AG10803 (cell line): Measurements from ENCODE around the gene CIART.

ENCODE experiments used
- DNase-seq: peaks from one replicate; pipeline ENCODE4 v3.0.0; 2010; ENCODE audit warnings: low read depth
- H3K4me3 ChIP-seq: 2 replicates; pipeline ENCODE4 v1.5.1; 2011; ENCODE audit warnings: mild to moderate bottlenecking, low read length, control low read depth
- TF ChIP-seq, protein P1 (sequence below): conservative IDR thresholded peaks from 2 replicates; pipeline ENCODE4 v1.5.1; 2011; ENCODE audit warnings: mild to moderate bottlenecking, low read length, control low read depth, inconsistent platforms

CIART gene

DNA sequence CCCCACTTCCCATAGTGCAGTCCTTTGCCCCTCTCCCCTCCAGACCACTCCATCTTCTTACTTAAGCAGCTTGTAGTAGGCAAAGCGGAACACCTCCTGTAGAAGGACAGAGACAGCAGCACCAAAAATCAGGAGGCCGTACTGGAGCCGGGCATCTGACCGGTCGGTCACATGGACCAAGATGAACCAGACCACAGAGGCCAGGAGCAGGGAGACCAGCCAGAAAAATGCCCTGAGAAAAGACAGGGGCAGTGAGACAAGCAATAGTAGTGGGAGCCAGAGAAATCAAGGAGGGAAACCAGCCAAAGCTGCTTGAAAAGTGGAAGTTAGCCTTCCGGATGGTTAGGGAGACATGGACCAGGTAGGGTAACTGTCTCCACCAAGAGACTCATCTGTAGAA is 14.5 kb upstream of the CIART start:
- TF ChIP-seq, protein P1, sequence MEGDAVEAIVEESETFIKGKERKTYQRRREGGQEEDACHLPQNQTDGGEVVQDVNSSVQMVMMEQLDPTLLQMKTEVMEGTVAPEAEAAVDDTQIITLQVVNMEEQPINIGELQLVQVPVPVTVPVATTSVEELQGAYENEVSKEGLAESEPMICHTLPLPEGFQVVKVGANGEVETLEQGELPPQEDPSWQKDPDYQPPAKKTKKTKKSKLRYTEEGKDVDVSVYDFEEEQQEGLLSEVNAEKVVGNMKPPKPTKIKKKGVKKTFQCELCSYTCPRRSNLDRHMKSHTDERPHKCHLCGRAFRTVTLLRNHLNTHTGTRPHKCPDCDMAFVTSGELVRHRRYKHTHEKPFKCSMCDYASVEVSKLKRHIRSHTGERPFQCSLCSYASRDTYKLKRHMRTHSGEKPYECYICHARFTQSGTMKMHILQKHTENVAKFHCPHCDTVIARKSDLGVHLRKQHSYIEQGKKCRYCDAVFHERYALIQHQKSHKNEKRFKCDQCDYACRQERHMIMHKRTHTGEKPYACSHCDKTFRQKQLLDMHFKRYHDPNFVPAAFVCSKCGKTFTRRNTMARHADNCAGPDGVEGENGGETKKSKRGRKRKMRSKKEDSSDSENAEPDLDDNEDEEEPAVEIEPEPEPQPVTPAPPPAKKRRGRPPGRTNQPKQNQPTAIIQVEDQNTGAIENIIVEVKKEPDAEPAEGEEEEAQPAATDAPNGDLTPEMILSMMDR = no peak
- no peak for DNase-seq
- H3K4me3 ChIP-seq = peak overlapping the region; percentile 94

DNA sequence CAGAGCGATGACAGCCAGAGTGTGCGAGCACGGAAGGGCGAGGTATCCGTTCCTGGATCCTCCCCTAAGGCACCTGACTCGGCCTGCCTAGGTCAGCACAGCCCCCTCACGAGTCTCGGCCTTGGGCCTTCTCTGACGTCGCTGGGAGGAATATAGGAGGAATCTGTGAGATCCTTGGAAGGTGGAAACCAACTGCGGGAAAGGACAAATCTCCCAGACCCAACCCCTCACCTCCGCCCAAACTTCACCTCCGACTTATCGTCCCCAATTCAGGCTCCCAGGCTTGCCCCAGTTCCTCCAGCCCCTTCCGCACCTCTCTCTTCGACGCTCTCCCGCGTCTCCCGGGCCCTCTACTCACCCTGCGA is 14.0 kb upstream of the CIART start:
- TF ChIP-seq, protein P1 = no peak
- peak overlapping the region; percentile 94 for H3K4me3 ChIP-seq
- peak; percentile 28 for DNase-seq

DNA sequence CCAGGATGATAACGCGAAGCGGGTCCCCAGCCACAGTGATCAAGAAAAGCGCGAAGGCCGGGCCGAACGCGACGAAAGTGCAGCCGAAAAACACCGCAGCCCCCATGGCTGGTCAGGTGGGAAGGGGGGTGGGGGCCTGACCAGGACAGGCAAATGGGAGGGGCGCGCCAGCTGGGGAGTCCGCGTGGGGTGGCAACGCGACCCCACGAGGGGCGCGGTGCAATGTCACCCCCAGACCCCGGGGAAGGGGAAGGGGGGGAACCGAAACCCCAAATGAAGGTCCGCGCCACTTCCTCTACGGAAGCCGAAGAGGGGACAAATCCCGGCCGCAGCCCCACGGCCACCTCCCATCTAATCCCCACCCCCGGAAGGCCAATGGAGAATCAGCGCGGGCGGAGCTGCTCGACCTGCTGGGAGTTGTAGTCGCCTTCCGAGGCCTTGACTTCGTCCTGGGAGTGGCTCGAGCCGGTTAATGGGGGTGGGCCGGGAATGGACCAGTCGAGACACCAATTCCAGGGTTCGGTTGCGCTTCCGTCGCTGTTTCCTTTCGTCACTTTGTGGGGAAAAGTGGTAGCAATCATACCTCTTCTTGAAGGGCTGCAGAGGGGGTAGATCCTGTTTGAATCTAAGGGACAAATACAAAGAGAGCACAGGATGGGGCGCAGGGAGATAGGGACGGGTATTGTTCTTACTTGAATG is 13.5 kb upstream of the CIART start, which contains the start of gene APH1A:
Gene APH1A, minus strand, starts transcription at position 312 of the 699 bp plus-strand sequence. Its CDS starts 206 bp downstream, at position 106.
- peak; percentile 96 for DNase-seq
- peak within 1 kb of the TSS; percentile 94 for H3K4me3 ChIP-seq
- TF ChIP-seq, protein P1 = no peak

DNA sequence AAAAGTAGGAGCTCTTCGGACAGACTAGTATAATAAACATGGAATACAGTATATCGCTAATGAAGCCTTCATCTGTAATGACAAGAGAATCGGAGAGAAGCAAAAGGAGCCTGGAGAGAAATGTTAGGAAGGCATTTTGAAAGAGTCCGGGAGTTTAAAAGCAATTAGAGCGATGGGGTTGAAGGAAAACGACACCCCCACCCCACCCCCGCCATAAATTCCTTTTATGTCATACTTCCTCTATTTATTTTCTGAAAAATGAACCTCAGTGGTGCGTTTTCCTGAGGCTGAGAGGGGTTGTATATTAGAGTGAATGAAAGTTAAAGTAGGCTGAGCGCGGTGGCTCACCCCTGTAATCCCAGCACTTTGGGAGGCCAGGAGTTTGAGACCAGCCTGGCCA is 12.9 kb upstream of the CIART start:
- peak overlapping the region; percentile 94 for H3K4me3 ChIP-seq
- no peak for DNase-seq
- TF ChIP-seq, protein P1 = no peak

DNA sequence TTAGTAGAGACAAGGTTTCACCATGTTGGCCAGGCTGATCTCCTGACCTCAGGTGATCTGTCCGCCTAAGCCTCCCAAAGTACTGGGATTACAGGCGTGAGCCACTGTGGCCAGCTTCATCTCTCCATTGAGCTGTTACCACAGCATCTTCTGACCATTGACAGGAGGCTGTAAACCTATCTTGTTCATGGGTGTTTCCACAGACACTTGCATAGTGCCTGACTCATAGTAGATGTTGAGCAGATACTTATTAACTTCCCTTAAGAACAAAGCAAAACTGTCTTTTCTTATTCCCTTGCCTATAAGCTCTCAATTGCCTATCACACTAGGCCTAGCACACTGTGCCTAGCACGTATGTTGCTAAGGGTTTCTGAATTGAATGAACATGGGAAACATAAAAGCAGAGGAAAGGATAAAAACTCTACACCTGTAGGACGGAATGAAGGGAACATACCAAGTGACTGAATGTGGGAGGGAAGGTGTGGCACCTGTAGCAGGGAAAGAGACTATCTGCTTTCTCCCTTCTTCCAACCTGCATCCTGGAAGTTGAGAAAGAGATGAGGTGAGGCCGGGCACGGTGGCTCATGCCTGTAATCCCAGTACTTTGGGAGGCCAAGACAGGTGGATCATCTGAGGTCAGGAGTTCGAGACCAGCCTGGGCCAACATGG is 10.9 kb upstream of the CIART start:
- TF ChIP-seq, protein P1 = no peak
- DNase-seq = no peak
- H3K4me3 ChIP-seq = no peak overlapping the region

DNA sequence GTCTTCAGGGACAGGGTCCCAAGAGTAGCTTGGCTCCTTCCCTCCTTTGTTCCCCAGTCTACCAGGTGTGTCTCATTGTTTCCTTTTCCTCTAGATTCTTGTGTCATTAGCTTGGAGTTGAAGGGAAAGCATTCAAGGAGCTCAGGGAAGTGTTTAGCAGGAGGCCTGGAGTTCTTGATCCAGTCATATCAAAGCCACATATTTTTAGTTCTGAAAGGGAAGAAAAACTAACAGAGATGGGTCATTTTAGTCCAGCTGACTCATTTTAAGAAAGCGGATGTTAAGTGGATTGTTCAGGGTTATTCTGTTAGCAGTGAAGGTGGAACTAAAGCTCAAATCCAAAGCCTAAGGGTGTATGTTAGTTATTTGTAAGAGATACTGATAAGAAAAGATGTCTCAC is 9.0 kb upstream of the CIART start:
- DNase-seq = no peak
- no peak overlapping the region for H3K4me3 ChIP-seq
- TF ChIP-seq, protein P1 = no peak
